ENCODE data around the gene ADA. TPM values are rescaled to one million over a fixed set of nuclear protein-coding genes. Genes with fewer than 3 reads are reported as not detected.
A peak's percentile ranks its signal among the peaks of the same experiment; 100 is the strongest.

The ADA gene
- total RNA-seq, 1 donor from 2014 or later = 72.3 TPM

GRCh38 chr20:44598423-44599305 is 52.8 kb downstream of the ADA start:
- Mint-ChIP-seq H3K27me3 (no peaks in the 10 kb centered on the region), H3K9me3 (no peaks in the 10 kb centered on the region)

GRCh38 chr20:44597930-44598329 is 53.6 kb downstream of the ADA start:
- Mint-ChIP-seq H3K4me1 (peaks cover 94% of the 10 kb centered on the region), H3K9me3 (no peaks in the 10 kb centered on the region), H3K36me3 (ENCODE audit: low read depth) (peaks cover 70% of the 10 kb centered on the region), H3K27ac (peak overlapping the region; percentile 87), H3K27me3 (no peaks in the 10 kb centered on the region), H3K4me3 (peak overlapping the region; percentile 77)
- POLR2A ChIA-PET = interaction anchor here (1.1 to 9.4 kb wide), 6 partner anchors 11 to 76 kb away, joined by 5 to 154 read pairs (median 6); partner anchors contain the start of genes PKIG and SERINC3
- CTCF ChIA-PET = interaction anchor here (1.2 to 6.4 kb wide), 7 partner anchors 10 to 86 kb away, joined by 3 to 44 read pairs (median 9); partner anchors contain the start of gene PKIG
- ATAC-seq (ENCODE audit: low read depth) (peak; percentile 29), DNase-seq (no peak)
- TF ChIP-seq CTCF (IDR thresholded peaks at IDR 0.05) = no peak
- intact Hi-C loops (cut with micrococcal nuclease) = loop anchor here (1.0 kb wide), 2 partner anchors 12 kb away; no protein-coding TSS in a partner anchor

More at GRCh38 chr20:44598423-44599305, 52.8 kb downstream of the ADA start:
- ChIA-PET POLR2A (interaction anchor here (0.8 to 9.4 kb wide), 9 partner anchors 11 to 77 kb away, joined by 3 to 154 read pairs (median 5); partner anchors contain the start of genes ADA, PKIG and SERINC3), CTCF (interaction anchor here (1.2 to 6.4 kb wide), 7 partner anchors 11 to 85 kb away, joined by 3 to 44 read pairs (median 9); partner anchors contain the start of gene PKIG)
- intact Hi-C loops (cut with micrococcal nuclease) = loop anchor here (1.0 kb wide), 2 partner anchors 12 kb away; no protein-coding TSS in a partner anchor
- DNase-seq = no peak
- Mint-ChIP-seq H3K4me1 (peaks cover 87% of the 10 kb centered on the region), H3K4me3 (peak overlapping the region; percentile 77), H3K27ac (peak overlapping the region; percentile 87), H3K36me3 (ENCODE audit: low read depth) (peaks cover 65% of the 10 kb centered on the region)
- no peak for TF ChIP-seq CTCF (IDR thresholded peaks at IDR 0.05)
- ATAC-seq (ENCODE audit: low read depth) = peak; percentile 32

- Mint-ChIP-seq H3K27ac (peak overlapping the region; percentile 87), H3K36me3 (ENCODE audit: low read depth) (peaks cover 74% of the 10 kb centered on the region), H3K27me3 (no peaks in the 10 kb centered on the region), H3K4me3 (peak overlapping the region; percentile 77), H3K9me3 (no peaks in the 10 kb centered on the region), H3K4me1 (peaks cover 98% of the 10 kb centered on the region)
- intact Hi-C loops (cut with micrococcal nuclease) = no loop called here
- no peak for TF ChIP-seq CTCF (IDR thresholded peaks at IDR 0.05)
- ATAC-seq (ENCODE audit: low read depth) = no peak
- ChIA-PET CTCF (interaction anchor here (1.7 to 6.4 kb wide), 6 partner anchors 10 to 22 kb away, joined by 6 to 44 read pairs (median 12); partner anchors contain the start of gene PKIG), POLR2A (interaction anchor here (1.0 to 9.4 kb wide), 7 partner anchors 11 to 75 kb away, joined by 4 to 154 read pairs (median 6); partner anchors contain the start of genes PKIG and SERINC3)
- DNase-seq = no peak
Observed at GRCh38 chr20:44597516-44597915, 54.0 kb downstream of the ADA start.

GRCh38 chr20:44596876-44597275 is 54.6 kb downstream of the ADA start:
- TF ChIP-seq CTCF (IDR thresholded peaks at IDR 0.05) = no peak
- ATAC-seq (ENCODE audit: low read depth) (peak; percentile 37), DNase-seq (no peak)
- ChIA-PET POLR2A (interaction anchor here (1.0 to 9.4 kb wide), 3 partner anchors 10 to 17 kb away, joined by 4 to 154 read pairs (median 20); partner anchors contain the start of gene PKIG), CTCF (interaction anchor here (1.7 to 6.4 kb wide), 4 partner anchors 9 to 21 kb away, joined by 6 to 44 read pairs (median 16); no protein-coding TSS in a partner anchor)
- H3K9me3 Mint-ChIP-seq = no peaks in the 10 kb centered on the region
- peak overlapping the region; percentile 63 for H3K4me3 Mint-ChIP-seq
- H3K27ac Mint-ChIP-seq = peak overlapping the region; percentile 87
- no peaks in the 10 kb centered on the region for H3K27me3 Mint-ChIP-seq
- peaks cover 99% of the 10 kb centered on the region for H3K4me1 Mint-ChIP-seq
- intact Hi-C loops (cut with micrococcal nuclease) = no loop called here
- peaks cover 79% of the 10 kb centered on the region for H3K36me3 Mint-ChIP-seq (ENCODE audit: low read depth)
